H9 (cell line): ENCODE data around the gene LSM2. TPM values are rescaled to one million over a fixed set of nuclear protein-coding genes. Genes with fewer than 3 reads are reported as not detected.
"Not testable (repeated sequence)": the region's sequence is repeated elsewhere in the genome, so short reads cannot be mapped to it uniquely, and the experiment has no call there.

Experiments
- DNase-seq: peaks from one replicate; pipeline ENCODE4 v3.0.0-alpha.2; 2017
- H2AFZ ChIP-seq: one replicate; pipeline ENCODE4 v1.6.1; 2013; ENCODE audit warnings: mild to moderate bottlenecking, low read length, control low read depth, moderate library complexity
- H2AK5ac ChIP-seq: 2 replicates; pipeline ENCODE4 v1.6.1; 2013; ENCODE audit warnings: low read length, control low read depth, mixed read lengths; ENCODE audit not compliant: insufficient read length
- H2BK120ac ChIP-seq: one replicate; pipeline ENCODE4 v1.6.1; 2013; ENCODE audit warnings: low read depth, mild to moderate bottlenecking, low read length, control low read depth, inconsistent platforms; ENCODE audit not compliant: poor library complexity, severe bottlenecking
- H2BK12ac ChIP-seq: 2 replicates; pipeline ENCODE4 v1.6.1; 2013; ENCODE audit warnings: low read length, control low read depth, mixed read lengths, low read depth; ENCODE audit not compliant: insufficient read length
- H2BK15ac ChIP-seq: 2 replicates; pipeline ENCODE4 v1.6.1; 2013; ENCODE audit warnings: low read depth, low read length, control low read depth
- H2BK20ac ChIP-seq: one replicate; pipeline ENCODE4 v1.6.1; 2013; ENCODE audit warnings: low read depth, mild to moderate bottlenecking, low read length, control low read depth, inconsistent platforms; ENCODE audit not compliant: poor library complexity, severe bottlenecking
- H2BK5ac ChIP-seq: 2 replicates; pipeline ENCODE4 v1.6.1; 2013; ENCODE audit warnings: low read length, control low read depth, mixed read lengths; ENCODE audit not compliant: insufficient read length
- H3K14ac ChIP-seq: 2 replicates; pipeline ENCODE4 v1.6.1; 2013; ENCODE audit warnings: low read length, control low read depth; ENCODE audit not compliant: insufficient read depth
- H3K18ac ChIP-seq: 2 replicates; pipeline ENCODE4 v1.6.1; 2013; ENCODE audit warnings: low read depth, mild to moderate bottlenecking, mixed read lengths, low read length, control low read depth; ENCODE audit not compliant: insufficient read length
- H3K23ac ChIP-seq: 2 replicates; pipeline ENCODE4 v1.6.1; 2013; ENCODE audit warnings: low read length, control low read depth, mixed read lengths, low read depth; ENCODE audit not compliant: insufficient read length
- H3K23me2 ChIP-seq: 2 replicates; pipeline ENCODE4 v1.6.1; 2013; ENCODE audit warnings: low read depth, mild to moderate bottlenecking, mixed read lengths, low read length, control low read depth; ENCODE audit not compliant: insufficient read length, poor library complexity, severe bottlenecking
- H3K27ac ChIP-seq: 2 replicates; pipeline ENCODE4 v1.5.1; 2013; ENCODE audit warnings: low read length, control low read depth, mixed read lengths, low read depth; ENCODE audit not compliant: insufficient read length
- H3K27me3 ChIP-seq: 2 replicates; pipeline ENCODE4 v1.6.1; 2013; ENCODE audit warnings: low read length, control low read depth, inconsistent platforms; ENCODE audit not compliant: insufficient read depth
- H3K4ac ChIP-seq: 2 replicates; pipeline ENCODE4 v1.6.1; 2013; ENCODE audit warnings: low read depth, mild to moderate bottlenecking, control low read depth, inconsistent platforms, low read length, moderate library complexity
- H3K4me1 ChIP-seq: 2 replicates; pipeline ENCODE4 v1.6.1; 2013; ENCODE audit warnings: low read length, control low read depth, inconsistent platforms; ENCODE audit not compliant: insufficient read depth
- H3K4me2 ChIP-seq: 2 replicates; pipeline ENCODE4 v1.6.1; 2013; ENCODE audit warnings: low read length, control low read depth, mixed read lengths; ENCODE audit not compliant: insufficient read length, insufficient read depth
- H3K56ac ChIP-seq: 2 replicates; pipeline ENCODE4 v1.6.1; 2013; ENCODE audit warnings: low read depth, mild to moderate bottlenecking, mixed read lengths, low read length, control low read depth; ENCODE audit not compliant: insufficient read length
- H3K79me1 ChIP-seq: 2 replicates; pipeline ENCODE4 v1.6.1; 2013; ENCODE audit warnings: low read depth, mild to moderate bottlenecking, moderate library complexity, low read length, control low read depth, inconsistent platforms; ENCODE audit not compliant: insufficient read depth, poor library complexity, severe bottlenecking
- H3K79me2 ChIP-seq: 2 replicates; pipeline ENCODE4 v1.6.1; 2013; ENCODE audit warnings: low read length, control low read depth, inconsistent platforms; ENCODE audit not compliant: insufficient read depth
- H3K9ac ChIP-seq: 2 replicates; pipeline ENCODE4 v1.6.1; 2013; ENCODE audit warnings: low read length, control low read depth, mixed read lengths; ENCODE audit not compliant: insufficient read length; ENCODE audit errors: extremely low read depth
- H3K9me3 ChIP-seq: one replicate; pipeline ENCODE4 v1.6.1; 2013; ENCODE audit warnings: low read depth, low read length, inconsistent platforms; ENCODE audit not compliant: control insufficient read depth
- H3T11ph ChIP-seq: one replicate; pipeline ENCODE4 v1.6.1; 2013; ENCODE audit warnings: mild to moderate bottlenecking, low read length, control low read depth, inconsistent platforms
- H4K20me1 ChIP-seq: one replicate; pipeline ENCODE4 v1.6.1; 2013; ENCODE audit not compliant: control insufficient read depth, insufficient read length, insufficient read depth
- H4K5ac ChIP-seq: 2 replicates; pipeline ENCODE4 v1.6.1; 2013; ENCODE audit warnings: low read depth, mild to moderate bottlenecking, mixed read lengths, low read length, control low read depth; ENCODE audit not compliant: insufficient read length
- H4K8ac ChIP-seq: replicated peaks from 2 replicates; pipeline ENCODE4 v1.6.1; 2013; ENCODE audit warnings: low read length, control low read depth, mixed read lengths, low read depth; ENCODE audit not compliant: insufficient read length
- H4K91ac ChIP-seq: 2 replicates; pipeline ENCODE4 v1.6.1; 2013; ENCODE audit warnings: low read depth, mild to moderate bottlenecking, moderate library complexity, mixed read lengths, low read length, control low read depth; ENCODE audit not compliant: insufficient read length
- H3K27ac Mint-ChIP-seq, 3 experiments: 2 replicates in 2 of 3; 3 replicates in 1 of 3; pipeline ENCODE4 v1.8.0; 2020 to 2021; ENCODE audit warnings: mixed read lengths in 3 of 3, mild to moderate bottlenecking in 1 of 3, moderate library complexity in 1 of 3
- H3K27me3 Mint-ChIP-seq: 2 replicates; pipeline ENCODE4 v1.8.0; 2021; ENCODE audit warnings: low read depth, mild to moderate bottlenecking, moderate library complexity, mixed read lengths
- H3K36me3 Mint-ChIP-seq, 3 experiments: 2 replicates in 2 of 3; 3 replicates in 1 of 3; pipeline ENCODE4 v1.8.0; 2020 to 2021; ENCODE audit warnings: low read depth in 3 of 3, mixed read lengths in 3 of 3; ENCODE audit not compliant: insufficient read depth in 1 of 3
- H3K4me1 Mint-ChIP-seq, 2 experiments: 2 replicates each; pipeline ENCODE4 v1.8.0; 2020; ENCODE audit warnings: mixed read lengths in 2 of 2
- H3K4me3 Mint-ChIP-seq, 2 experiments: 2 replicates in 1 of 2; 3 replicates in 1 of 2; pipeline ENCODE4 v1.8.0; 2020 to 2021; ENCODE audit warnings: mild to moderate bottlenecking in 2 of 2, mixed read lengths in 2 of 2, moderate library complexity in 1 of 2
- H3K9me3 Mint-ChIP-seq, 2 experiments: 2 replicates in 1 of 2; 3 replicates in 1 of 2; pipeline ENCODE4 v1.8.0; 2020; ENCODE audit warnings: mild to moderate bottlenecking in 2 of 2, mixed read lengths in 2 of 2, moderate library complexity in 1 of 2
- WGBS: extraction: QIAGEN DNeasy Blood & Tissue Kit; methylation state at CpG from one replicate; pipeline ENCODE4 v1.1.7; 2013; ENCODE audit warnings: missing lambda C conversion rate, low lambda C conversion rate, mixed read lengths; ENCODE audit not compliant: insufficient read length; ENCODE audit errors: extremely low coverage; 5-methylcytosine and 5-hydroxymethylcytosine counted together
- total RNA-seq: library from RNA; stranded (reverse); gene quantifications from 2 replicates; pipeline ENCODE4 v1.2.1, GENCODE V29; 2021
- TF ChIP-seq, protein P1 (sequence below): fragments of 200-600 bp; sonication (generic); conservative IDR thresholded peaks from 3 replicates; pipeline ENCODE4 v1.8.0; 2021; ENCODE audit warnings: antibody characterized with exemption, mild to moderate bottlenecking

Gene LSM2
- total RNA-seq, 1 experiment from 2014 or later: 123 TPM

DNA sequence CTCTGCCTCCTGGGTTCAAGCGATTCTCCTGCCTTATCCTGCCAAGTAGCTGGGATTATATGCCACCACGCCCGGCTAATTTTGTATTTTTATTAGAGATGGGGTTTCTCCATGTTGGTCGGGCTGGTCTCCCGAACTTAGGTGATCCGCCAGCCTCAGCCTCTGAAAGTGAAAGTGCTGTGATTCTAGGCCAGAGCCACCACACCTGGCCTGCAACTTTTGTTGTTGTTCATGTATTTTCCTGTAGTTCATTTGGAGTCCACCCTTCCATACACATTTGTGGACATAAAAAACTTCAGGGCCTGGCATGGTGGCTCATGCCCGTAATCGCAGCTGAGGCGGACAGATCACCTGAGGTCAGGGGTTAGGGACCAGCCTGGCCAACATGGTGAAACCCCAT is 35.3 kb upstream of the LSM2 start:
- H3K9me3 Mint-ChIP-seq: no peaks in the 10 kb centered on the region
- no peak overlapping the region for H4K8ac ChIP-seq
- H3K4me2 ChIP-seq: no peak overlapping the region
- H3K14ac ChIP-seq: no peak overlapping the region
- no peak overlapping the region for H2AFZ ChIP-seq
- no peak overlapping the region for H3K23ac ChIP-seq
- no peak overlapping the region for H3K18ac ChIP-seq
- H2BK5ac ChIP-seq: no peak overlapping the region
- peaks cover 7 to 8% of the 10 kb centered on the region in 2 experiments for H3K4me1 Mint-ChIP-seq
- no peak overlapping the region for H4K91ac ChIP-seq
- H3K9ac ChIP-seq: no peak overlapping the region
- peaks cover 4% of the 10 kb centered on the region for H3K23me2 ChIP-seq
- no peak overlapping the region for H3T11ph ChIP-seq
- H3K56ac ChIP-seq: no peak overlapping the region
- no peaks in the 10 kb centered on the region for H3K27me3 ChIP-seq
- H4K20me1 ChIP-seq: peaks cover 2% of the 10 kb centered on the region
- H3K36me3 Mint-ChIP-seq: peaks cover 39 to 46% (median 39%) of the 10 kb centered on the region in 3 experiments
- H3K27ac ChIP-seq: no peak overlapping the region
- no peak overlapping the region for H3K4me3 Mint-ChIP-seq
- DNase-seq: no peak
- TF ChIP-seq, protein P1, sequence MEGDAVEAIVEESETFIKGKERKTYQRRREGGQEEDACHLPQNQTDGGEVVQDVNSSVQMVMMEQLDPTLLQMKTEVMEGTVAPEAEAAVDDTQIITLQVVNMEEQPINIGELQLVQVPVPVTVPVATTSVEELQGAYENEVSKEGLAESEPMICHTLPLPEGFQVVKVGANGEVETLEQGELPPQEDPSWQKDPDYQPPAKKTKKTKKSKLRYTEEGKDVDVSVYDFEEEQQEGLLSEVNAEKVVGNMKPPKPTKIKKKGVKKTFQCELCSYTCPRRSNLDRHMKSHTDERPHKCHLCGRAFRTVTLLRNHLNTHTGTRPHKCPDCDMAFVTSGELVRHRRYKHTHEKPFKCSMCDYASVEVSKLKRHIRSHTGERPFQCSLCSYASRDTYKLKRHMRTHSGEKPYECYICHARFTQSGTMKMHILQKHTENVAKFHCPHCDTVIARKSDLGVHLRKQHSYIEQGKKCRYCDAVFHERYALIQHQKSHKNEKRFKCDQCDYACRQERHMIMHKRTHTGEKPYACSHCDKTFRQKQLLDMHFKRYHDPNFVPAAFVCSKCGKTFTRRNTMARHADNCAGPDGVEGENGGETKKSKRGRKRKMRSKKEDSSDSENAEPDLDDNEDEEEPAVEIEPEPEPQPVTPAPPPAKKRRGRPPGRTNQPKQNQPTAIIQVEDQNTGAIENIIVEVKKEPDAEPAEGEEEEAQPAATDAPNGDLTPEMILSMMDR: no peak
- no CpG with 5 or more reads among the region's 9 CpGs for WGBS
- H2BK120ac ChIP-seq: no peak overlapping the region
- H3K27me3 Mint-ChIP-seq: no peaks in the 10 kb centered on the region
- H2BK20ac ChIP-seq: no peak overlapping the region
- H3K79me2 ChIP-seq: peaks cover 5% of the 10 kb centered on the region; the same call in 1 of the 2 replicates
- H2BK12ac ChIP-seq: no peak overlapping the region
- no peak overlapping the region for H2BK15ac ChIP-seq
- no peaks in the 10 kb centered on the region for H3K79me1 ChIP-seq
- H4K5ac ChIP-seq: no peak overlapping the region
- H3K4me1 ChIP-seq: no peaks in the 10 kb centered on the region
- no peak overlapping the region for H3K4ac ChIP-seq
- no peak overlapping the region for H2AK5ac ChIP-seq
- peak overlapping the region in 1 of 3 experiments; percentile 58; a peak in 1 of 7 replicates for H3K27ac Mint-ChIP-seq
- H3K9me3 ChIP-seq: no peaks in the 10 kb centered on the region

DNA sequence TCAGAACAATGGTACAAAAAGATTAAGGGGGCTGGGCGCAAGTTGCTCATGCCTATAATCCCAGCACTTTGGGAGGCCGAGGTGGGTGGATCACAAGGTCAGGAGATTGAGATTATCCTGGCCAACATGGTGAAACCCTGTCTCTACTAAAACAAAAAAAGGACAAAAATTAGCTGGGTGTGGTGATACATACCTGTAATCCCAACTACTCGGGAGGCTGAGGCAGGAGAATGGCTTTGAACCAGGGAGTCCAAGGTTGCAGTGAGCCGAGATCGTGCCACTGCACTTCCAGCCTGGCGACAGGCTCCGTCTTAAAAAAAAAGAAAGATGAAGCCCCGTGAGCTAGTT is 33.0 kb upstream of the LSM2 start:
- H2BK120ac ChIP-seq, H3K79me1 ChIP-seq, H3K27ac ChIP-seq: not testable (repeated sequence)

More for the DNA sequence above, 33.0 kb upstream of the LSM2 start:
- not testable (repeated sequence) for H2BK20ac ChIP-seq, H3K4me2 ChIP-seq, H3K23ac ChIP-seq, H3K56ac ChIP-seq, H3K4ac ChIP-seq, H4K8ac ChIP-seq, H3K9me3 Mint-ChIP-seq, H4K5ac ChIP-seq, DNase-seq, H2AFZ ChIP-seq, H2AK5ac ChIP-seq, H3K27me3 Mint-ChIP-seq, H3K14ac ChIP-seq, H2BK5ac ChIP-seq, H3K18ac ChIP-seq, H4K20me1 ChIP-seq, H2BK12ac ChIP-seq, H4K91ac ChIP-seq, H2BK15ac ChIP-seq, H3T11ph ChIP-seq, H3K27me3 ChIP-seq, H3K4me1 ChIP-seq, H3K9me3 ChIP-seq, H3K9ac ChIP-seq
- H3K4me3 Mint-ChIP-seq: peak overlapping the region in 1 of 2 experiments; percentile 98; a peak in 1 of 5 replicates
- Histone ChIP-seq H3K79me2 (peaks cover 20% of the 10 kb centered on the region; the same call in 1 of the 2 replicates), H3K23me2 (peaks cover 27% of the 10 kb centered on the region)
- H3K27ac Mint-ChIP-seq: peak overlapping the region in 1 of 3 experiments; percentile 72; a peak in 1 of 7 replicates
- H3K4me1 Mint-ChIP-seq: peaks cover 11 to 22% of the 10 kb centered on the region in 2 experiments
- peaks cover 60 to 67% (median 61%) of the 10 kb centered on the region in 3 experiments for H3K36me3 Mint-ChIP-seq
- WGBS: no CpG with 5 or more reads among the region's 8 CpGs
